ENCODE data around the gene GPR153. TPM values are rescaled to one million over a fixed set of nuclear protein-coding genes. Genes with fewer than 3 reads are reported as not detected.

The GPR153 gene
- polyA plus RNA-seq, 3 donors = 0.04 to 0.69 TPM; not detected in 1

- 45% methylated on average over 8 of the region's 10 CpGs for WGBS (ENCODE audit: insufficient coverage)
Measured at GRCh38 chr1:6288665-6289064, 27.8 kb upstream of the GPR153 start.

GRCh38 chr1:6288026-6288425, 27.1 kb upstream of the GPR153 start:
- H3K4me3 ChIP-seq (replicated peaks in 1 of 3; ENCODE audit: low read depth in 2 of 3, low read length in 3 of 3) = no peak overlapping the region
- DNase-seq = no peak
- no peaks in the 10 kb centered on the region for H3K27me3 ChIP-seq (ENCODE audit: control insufficient read depth in 2 of 2, insufficient read depth in 2 of 2, low read length in 2 of 2)
- H3K27me3 Mint-ChIP-seq (ENCODE audit: low read depth in 3 of 3) = no peaks in the 10 kb centered on the region
- H3K36me3 ChIP-seq (replicated peaks in 1 of 2; ENCODE audit: control insufficient read depth in 1 of 2, insufficient read depth in 2 of 2, low read length in 2 of 2) = no peaks in the 10 kb centered on the region
- no peaks in the 10 kb centered on the region for H3K79me2 ChIP-seq (ENCODE audit: insufficient read depth, low read length)
- peaks cover 0 to under 1% of the 10 kb centered on the region in 2 donors for H3K36me3 Mint-ChIP-seq
- H3K27ac ChIP-seq (ENCODE audit: low read depth in 1 of 2, low read length in 2 of 2) = no peak overlapping the region
- H3K4me1 Mint-ChIP-seq = peaks cover 3% of the 10 kb centered on the region
- H4K20me1 ChIP-seq (ENCODE audit: insufficient read depth, low read length) = no peaks in the 10 kb centered on the region
- WGBS (ENCODE audit: insufficient coverage) = 88% methylated on average over 14 of the region's 14 CpGs
- intact Hi-C loops (cut with micrococcal nuclease) = no loop called here
- TF ChIP-seq CTCF (IDR thresholded peaks at IDR 0.05) = no peak
- no peak overlapping the region for H3K4me2 ChIP-seq (replicated peaks; ENCODE audit: extremely low read depth, low read length, poor library complexity, severe bottlenecking)
- H2AFZ ChIP-seq (ENCODE audit: insufficient read depth, low read depth, low read length, poor library complexity, severe bottlenecking) = no peak overlapping the region
- peak overlapping the region in 1 of 7 donors; percentile 37 for H3K27ac Mint-ChIP-seq
- no peak overlapping the region for H3K4me3 Mint-ChIP-seq
- H3K9me3 Mint-ChIP-seq = peaks cover 0 to 3% (median 0%) of the 10 kb centered on the region in 7 donors
- H3K9ac ChIP-seq (ENCODE audit: insufficient read depth, low read length, poor library complexity, severe bottlenecking) = no peak overlapping the region
- H3K9me3 ChIP-seq (replicated peaks in 1 of 2; ENCODE audit: control insufficient read depth in 1 of 2, insufficient read depth in 1 of 2, low read length in 2 of 2) = no peaks in the 10 kb centered on the region
- no peaks in the 10 kb centered on the region for H3K4me1 ChIP-seq (ENCODE audit: control insufficient read depth in 1 of 2, insufficient read depth in 2 of 2, low read length in 2 of 2)

More at GRCh38 chr1:6288665-6289064, 27.8 kb upstream of the GPR153 start:
- Mint-ChIP-seq H3K36me3 (peaks cover 4 to 6% of the 10 kb centered on the region in 2 donors), H3K27me3 (ENCODE audit: low read depth in 3 of 3) (peaks cover 0 to 3% (median under 1%) of the 10 kb centered on the region in 3 donors), H3K9me3 (peaks cover 0 to 3% (median 0%) of the 10 kb centered on the region in 7 donors), H3K27ac (no peak overlapping the region), H3K4me3 (no peak overlapping the region), H3K4me1 (peaks cover 3% of the 10 kb centered on the region)
- Histone ChIP-seq H3K9me3 (replicated peaks in 1 of 2; ENCODE audit: control insufficient read depth in 1 of 2, insufficient read depth in 1 of 2, low read length in 2 of 2) (no peaks in the 10 kb centered on the region), H4K20me1 (ENCODE audit: insufficient read depth, low read length) (no peaks in the 10 kb centered on the region), H3K27ac (ENCODE audit: low read depth in 1 of 2, low read length in 2 of 2) (no peak overlapping the region), H3K4me1 (ENCODE audit: control insufficient read depth in 1 of 2, insufficient read depth in 2 of 2, low read length in 2 of 2) (no peaks in the 10 kb centered on the region), H2AFZ (ENCODE audit: insufficient read depth, low read depth, low read length, poor library complexity, severe bottlenecking) (no peak overlapping the region), H3K27me3 (ENCODE audit: control insufficient read depth in 2 of 2, insufficient read depth in 2 of 2, low read length in 2 of 2) (no peaks in the 10 kb centered on the region), H3K9ac (ENCODE audit: insufficient read depth, low read length, poor library complexity, severe bottlenecking) (no peak overlapping the region), H3K36me3 (replicated peaks in 1 of 2; ENCODE audit: control insufficient read depth in 1 of 2, insufficient read depth in 2 of 2, low read length in 2 of 2) (no peaks in the 10 kb centered on the region), H3K4me3 (replicated peaks in 1 of 3; ENCODE audit: low read depth in 2 of 3, low read length in 3 of 3) (no peak overlapping the region), H3K79me2 (ENCODE audit: insufficient read depth, low read length) (no peaks in the 10 kb centered on the region), H3K4me2 (replicated peaks; ENCODE audit: extremely low read depth, low read length, poor library complexity, severe bottlenecking) (no peak overlapping the region)
- no peak for DNase-seq
- intact Hi-C loops (cut with micrococcal nuclease) = no loop called here
- no peak for TF ChIP-seq CTCF (IDR thresholded peaks at IDR 0.05)

Measured in CD14-positive monocyte (primary cell).